HG02884 (cell line): ENCODE results near the gene SBNO1.
"Not testable (repeated sequence)": the region's sequence is repeated elsewhere in the genome, so short reads cannot be mapped to it uniquely, and the experiment has no call there.

Source experiments
- ATAC-seq: cut with Tn5 transposase; IDR thresholded peaks from one replicate; pipeline ENCODE4 v1.9.1; 2021; ENCODE audit warnings: mild to moderate bottlenecking, moderate library complexity; ENCODE audit not compliant: unreplicated experiment

Gene SBNO1

GRCh38 chr12:123389560-123390351, 25.1 kb upstream of the SBNO1 start:
- ATAC-seq: no peak

- ATAC-seq: no peak
Measured at GRCh38 chr12:123388951-123389559, 24.4 kb upstream of the SBNO1 start.

GRCh38 chr12:123388177-123388950, 23.7 kb upstream of the SBNO1 start:
- ATAC-seq: no peak

- ATAC-seq: no peak
Measured at GRCh38 chr12:123387508-123388176, 23.0 kb upstream of the SBNO1 start.

- ATAC-seq: not testable (repeated sequence)
Measured at GRCh38 chr12:123385536-123385935, 20.9 kb upstream of the SBNO1 start.

GRCh38 chr12:123384994-123385376, 20.3 kb upstream of the SBNO1 start:
- ATAC-seq: no peak

GRCh38 chr12:123384318-123384993, 19.8 kb upstream of the SBNO1 start:
- ATAC-seq: no peak

- no peak for ATAC-seq
Measured at GRCh38 chr12:123382684-123383083, 18.0 kb upstream of the SBNO1 start.

- no peak for ATAC-seq
Measured at GRCh38 chr12:123379391-123379790, 14.7 kb upstream of the SBNO1 start.

GRCh38 chr12:123372415-123372814, 7.8 kb upstream of the SBNO1 start:
- not testable (repeated sequence) for ATAC-seq

- not testable (repeated sequence) for ATAC-seq
Measured at GRCh38 chr12:123371667-123372368, 7.2 kb upstream of the SBNO1 start.

GRCh38 chr12:123369229-123369628, 4.6 kb upstream of the SBNO1 start:
- ATAC-seq: no peak

GRCh38 chr12:123368431-123368830, 3.8 kb upstream of the SBNO1 start:
- not testable (repeated sequence) for ATAC-seq

GRCh38 chr12:123367511-123367910, 2.9 kb upstream of the SBNO1 start:
- no peak for ATAC-seq

GRCh38 chr12:123365025-123365917, 624 bp upstream of the SBNO1 start:
- peak; percentile 53 for ATAC-seq

- peak; percentile 3 for ATAC-seq
Measured at GRCh38 chr12:123363740-123364531, 711 bp downstream of the SBNO1 start.

GRCh38 chr12:123363390-123363739, 1.3 kb downstream of the SBNO1 start:
- ATAC-seq: no peak

- no peak for ATAC-seq
Measured at GRCh38 chr12:123358035-123358434, 6.6 kb downstream of the SBNO1 start.
